OCI-LY7 (cell line): ENCODE data around the gene CNTN6. TPM values are rescaled to one million over a fixed set of nuclear protein-coding genes. Genes with fewer than 3 reads are reported as not detected.
A peak's percentile ranks its signal among the peaks of the same experiment; 100 is the strongest.

Source experiments
- Bru-seq: library from RNA; stranded (reverse); fragments of 400-500 nt; gene quantifications from one replicate; lab custom pipeline; 2021; lab: Mats Ljungman, UMichigan
- BruChase-seq, 2 experiments: library from RNA; stranded (reverse); fragments of 400-500 nt; gene quantifications; one replicate each; lab custom pipeline; 2021; lab: Mats Ljungman, UMichigan
- BruUV-seq: library from RNA; stranded (reverse); fragments of 400-500 nt; replicated peaks from 2 replicates; lab custom pipeline; 2021; lab: Mats Ljungman, UMichigan
- CTCF ChIA-PET: fragments of 300-600 bp; sonication (Branson Sonifier 250); formaldehyde crosslinking; loops from one replicate; lab custom pipeline; 2022; ENCODE audit warnings: antibody characterized with exemption; ENCODE audit not compliant: unreplicated experiment; lab: Charles Lee
- POLR2A ChIA-PET: fragments of 300-600 bp; sonication (Branson Sonifier 250); formaldehyde crosslinking; loops from one replicate; lab custom pipeline; 2022; ENCODE audit warnings: antibody characterized with exemption; lab: Charles Lee
- DNase-seq: peaks from one replicate; pipeline ENCODE4 v3.0.0-alpha.2; 2015; ENCODE audit warnings: low spot score
- H2AFZ ChIP-seq: fragments of 200-600 bp; sonication (generic), shearing (Covaris generic); 2 replicates; pipeline ENCODE4 v1.6.1; 2014; ENCODE audit warnings: mild to moderate bottlenecking, antibody characterized with exemption, low read length, moderate library complexity
- H3K27ac ChIP-seq: fragments of 200-600 bp; sonication (generic); 2 replicates; pipeline ENCODE4 v1.5.1; 2014; ENCODE audit warnings: mixed run types, low read depth, mild to moderate bottlenecking, moderate library complexity, low read length, inconsistent platforms; ENCODE audit not compliant: poor library complexity, severe bottlenecking
- H3K36me3 ChIP-seq: fragments of 200-600 bp; sonication (generic); 2 replicates; pipeline ENCODE4 v1.6.1; 2014; ENCODE audit warnings: mild to moderate bottlenecking, antibody characterized with exemption, low read length, moderate library complexity, mixed read lengths; ENCODE audit not compliant: insufficient read depth
- H3K4me1 ChIP-seq: fragments of 200-600 bp; sonication (generic); 2 replicates; pipeline ENCODE4 v1.5.1; 2014; ENCODE audit warnings: mild to moderate bottlenecking, low read length; ENCODE audit not compliant: insufficient read depth, poor library complexity, severe bottlenecking
- H3K4me2 ChIP-seq: fragments of 200-600 bp; sonication (generic); 2 replicates; pipeline ENCODE4 v1.6.1; 2014; ENCODE audit warnings: mild to moderate bottlenecking, low read length
- H3K4me3 ChIP-seq: fragments of 200-600 bp; sonication (generic); 2 replicates; pipeline ENCODE4 v1.5.1; 2014; ENCODE audit warnings: mild to moderate bottlenecking, low read depth, low read length; ENCODE audit not compliant: poor library complexity, severe bottlenecking
- H3K79me2 ChIP-seq: fragments of 200-600 bp; sonication (generic); 2 replicates; pipeline ENCODE4 v1.6.1; 2016; ENCODE audit warnings: low read depth, mild to moderate bottlenecking, low read length, moderate library complexity, mixed read lengths; ENCODE audit not compliant: insufficient read depth
- H3K9me2 ChIP-seq: fragments of 200-600 bp; sonication (generic); 2 replicates; pipeline ENCODE4 v1.6.1; 2016; ENCODE audit warnings: mild to moderate bottlenecking, low read length, mixed read lengths; ENCODE audit not compliant: insufficient read depth
- H3K9me3 ChIP-seq: fragments of 200-600 bp; sonication (generic); 2 replicates; pipeline ENCODE4 v1.6.1; 2014; ENCODE audit warnings: mild to moderate bottlenecking, mixed run types, low read length, mixed read lengths
- H4K20me1 ChIP-seq: fragments of 200-600 bp; sonication (generic); 2 replicates; pipeline ENCODE4 v1.6.1; 2014; ENCODE audit warnings: mild to moderate bottlenecking, antibody characterized with exemption, low read length, moderate library complexity, mixed read lengths; ENCODE audit not compliant: insufficient read depth
- CTCF ChIP-seq: fragments of 200-600 bp; sonication (generic); conservative IDR thresholded peaks from 2 replicates; pipeline ENCODE4 v1.5.1; 2014; ENCODE audit warnings: mild to moderate bottlenecking, antibody characterized with exemption, low read length, moderate library complexity, mixed read lengths
- EZH2phosphoT487 ChIP-seq: fragments of 200-600 bp; sonication (generic); IDR thresholded peaks from 2 replicates; pipeline ENCODE4 v1.6.1; 2018; ENCODE audit warnings: low read depth, borderline replicate concordance, mild to moderate bottlenecking, mixed run types, antibody characterized with exemption, low read length, moderate library complexity, mixed read lengths
- intact Hi-C: fragments of 100-400 bp; cut with micrococcal nuclease; formaldehyde crosslinking; loops from one replicate; pipeline ENCODE4 v1.10.0; 2022; ENCODE audit not compliant: unreplicated experiment
- long read RNA-seq: library from polyadenylated mRNA; stranded (forward); transcript quantifications from one replicate; pipeline ENCODE4 v2.0.0, GENCODE V29; 2022
- total RNA-seq, 2 experiments: library from RNA; depleted of rRNA in 1 of 2; stranded (reverse); fragments of >200 nt in 1 of 2; shearing (Covaris generic) in 1 of 2; gene quantifications; 2 replicates each; pipeline ENCODE4 v1.2.3, GENCODE V29; 2014 to 2022

CNTN6 gene
- total RNA-seq (2014; rRNA removed; shearing (Covaris generic)) (not detected in 2 replicates), total RNA-seq (2022) (not detected in 2 replicates), Bru-seq, nascent RNA (percentile 1 among the genes with signal in this experiment), BruChase-seq, experiment 1, labeled RNA remaining after a 6-hour chase (percentile 1 among the genes with signal in this experiment), BruChase-seq, experiment 2, labeled RNA remaining after a 2-hour chase (not detected)
- long read RNA-seq: 0 reads

DNA sequence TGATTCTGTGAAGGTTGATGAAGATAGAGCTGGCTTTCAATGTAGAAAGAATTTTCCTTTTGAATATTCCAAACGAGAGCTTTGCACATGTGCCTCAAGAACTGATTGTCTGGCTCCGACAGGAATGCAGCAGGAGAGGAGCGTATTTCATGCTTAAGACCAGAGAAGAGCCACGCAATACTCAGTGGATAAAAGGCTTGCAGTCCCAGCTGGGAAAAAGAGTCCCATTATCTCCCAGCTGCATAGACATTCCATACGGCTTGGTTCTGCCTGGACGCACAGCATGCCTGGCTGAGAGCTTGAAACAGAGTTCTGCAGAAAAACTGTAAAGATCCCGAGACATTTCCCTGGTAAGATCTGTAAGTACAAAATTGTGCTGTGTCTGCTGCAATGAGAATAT is at the start of gene CNTN6:
CNTN6 (plus strand) TSS at position 254 of the 400 bp plus-strand sequence. CDS start 54,985 bp downstream, outside the sequence.
- Histone ChIP-seq H3K4me2 (no peak within 1 kb of the TSS), H3K79me2 (no peaks in the 10 kb centered on the region), H3K36me3 (no peaks in the 10 kb centered on the region), H3K4me3 (no peak within 1 kb of the TSS), H3K27ac (no peak within 1 kb of the TSS), H3K4me1 (no peaks in the 10 kb centered on the region), H2AFZ (no peak within 1 kb of the TSS), H3K9me2 (no peaks in the 10 kb centered on the region), H3K9me3 (no peaks in the 10 kb centered on the region), H4K20me1 (no peaks in the 10 kb centered on the region)
- no peak for TF ChIP-seq CTCF
- TF ChIP-seq EZH2phosphoT487: no peak
- DNase-seq: no peak
- ChIA-PET CTCF (no interaction called here), POLR2A (no interaction called here)
- BruUV-seq: no TSS peak
- intact Hi-C loops: no loop called here

DNA sequence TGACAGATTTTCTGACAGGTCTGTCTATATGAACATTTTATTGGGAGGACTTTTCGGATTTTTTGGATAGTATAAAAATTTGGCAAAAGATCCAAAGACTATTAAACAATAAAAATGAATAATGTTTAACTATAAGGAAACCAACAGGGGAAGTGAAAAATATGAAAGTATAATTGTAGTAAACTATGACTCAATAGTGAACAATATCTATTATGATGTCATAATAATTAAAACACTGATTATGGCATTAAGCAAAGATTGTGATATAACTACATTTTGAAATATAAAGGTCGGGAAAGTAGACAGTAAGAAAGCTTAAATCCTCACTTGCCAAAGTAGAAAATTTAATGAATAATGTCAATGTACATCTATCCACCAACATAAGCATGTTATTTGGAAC is 44.3 kb upstream of the CNTN6 start:
- no peak for DNase-seq
- intact Hi-C loops: no loop called here
- ChIA-PET CTCF (no interaction called here), POLR2A (no interaction called here)
- no peaks in the 10 kb centered on the region for H3K4me1 ChIP-seq
- H4K20me1 ChIP-seq: no peaks in the 10 kb centered on the region
- no peak overlapping the region for H2AFZ ChIP-seq
- no peaks in the 10 kb centered on the region for H3K36me3 ChIP-seq
- no peak overlapping the region for H3K4me3 ChIP-seq
- no peak overlapping the region for H3K4me2 ChIP-seq
- TF ChIP-seq EZH2phosphoT487 (no peak), CTCF (no peak)
- H3K9me3 ChIP-seq: no peaks in the 10 kb centered on the region; the same call in 1 of the 2 replicates
- H3K27ac ChIP-seq: no peak overlapping the region
- H3K9me2 ChIP-seq: no peaks in the 10 kb centered on the region
- no TSS peak for BruUV-seq
- no peaks in the 10 kb centered on the region for H3K79me2 ChIP-seq

DNA sequence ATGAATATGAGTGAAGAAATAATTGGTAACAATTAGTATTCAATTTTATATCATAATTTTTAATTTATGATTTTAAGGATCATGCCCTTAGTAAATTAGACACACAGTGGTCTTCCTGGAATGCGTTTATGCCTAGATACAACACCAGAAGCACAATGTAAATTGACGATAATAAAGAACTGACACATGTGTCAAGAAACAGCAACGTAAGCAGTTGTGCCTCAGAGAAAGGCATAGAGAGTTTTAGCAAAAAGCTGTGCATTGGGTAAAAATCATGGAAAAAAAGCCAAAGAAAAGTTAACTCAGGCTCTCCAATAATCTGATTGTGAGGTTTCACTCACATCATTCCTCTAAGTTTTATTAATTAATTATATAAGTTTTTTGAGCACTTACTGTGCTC is 37.0 kb upstream of the CNTN6 start:
- Histone ChIP-seq H3K27ac (no peak overlapping the region), H3K36me3 (no peaks in the 10 kb centered on the region), H2AFZ (no peak overlapping the region), H3K9me2 (no peaks in the 10 kb centered on the region), H3K4me2 (no peak overlapping the region), H3K9me3 (no peaks in the 10 kb centered on the region), H4K20me1 (no peaks in the 10 kb centered on the region), H3K4me1 (no peaks in the 10 kb centered on the region), H3K4me3 (no peak overlapping the region), H3K79me2 (no peaks in the 10 kb centered on the region)
- TF ChIP-seq CTCF (no peak), EZH2phosphoT487 (no peak)
- intact Hi-C loops: no loop called here
- DNase-seq: no peak
- POLR2A ChIA-PET: interaction anchor here (1.6 kb wide), 1 partner anchor 12 kb away, joined by 3 read pairs; no protein-coding TSS in a partner anchor
- CTCF ChIA-PET: no interaction called here
- no TSS peak for BruUV-seq
